T follicular helper cell (primary cell): ENCODE measurements around the gene UNC5C.

Source experiments
- DNase-seq: peaks from one replicate; pipeline ENCODE4 v3.0.0-alpha.2; 2020; ENCODE audit warnings: low read depth

The UNC5C gene

DNA sequence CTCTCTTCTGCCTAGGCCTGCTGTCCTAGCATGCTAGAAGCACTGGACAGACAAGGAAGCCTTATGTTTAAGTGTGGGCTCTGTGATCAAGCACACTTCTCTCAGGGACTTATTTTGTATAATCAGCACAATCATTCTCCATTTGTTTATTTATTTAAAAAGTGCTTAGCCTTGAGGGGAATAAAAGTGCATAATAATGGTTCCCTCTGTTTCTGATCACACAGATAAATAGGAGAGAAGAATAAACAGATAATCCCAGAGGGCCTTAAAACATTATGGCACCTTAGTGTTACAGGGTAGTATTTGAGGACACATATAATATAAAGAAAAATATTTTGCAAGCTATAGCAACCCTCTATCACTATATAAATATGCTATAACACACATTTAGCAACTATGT is 146.5 kb downstream of the UNC5C start:
- no peak for DNase-seq

DNA sequence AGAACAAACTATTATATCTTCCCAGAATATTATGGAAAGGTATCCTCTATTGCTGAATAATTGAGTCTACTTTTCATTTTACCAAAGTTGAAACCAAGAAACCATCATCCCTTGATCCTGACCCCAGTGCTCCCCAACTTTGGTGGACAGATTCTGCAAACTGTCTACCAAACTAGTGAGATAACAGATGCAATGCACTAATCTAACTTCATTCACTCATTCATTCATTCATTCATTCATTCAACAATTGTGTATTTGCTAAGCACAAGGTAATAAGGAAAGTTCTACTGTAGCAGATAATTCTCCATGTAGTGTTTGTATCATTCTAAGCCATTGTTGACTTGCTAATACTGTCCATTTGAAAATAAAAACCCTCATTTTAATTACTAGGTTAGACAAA is 150.6 kb downstream of the UNC5C start:
- no peak for DNase-seq

- DNase-seq = no peak
These were observed 153.9 kb downstream of the UNC5C start for GRCh38 chr4:95394752-95395306.

DNA sequence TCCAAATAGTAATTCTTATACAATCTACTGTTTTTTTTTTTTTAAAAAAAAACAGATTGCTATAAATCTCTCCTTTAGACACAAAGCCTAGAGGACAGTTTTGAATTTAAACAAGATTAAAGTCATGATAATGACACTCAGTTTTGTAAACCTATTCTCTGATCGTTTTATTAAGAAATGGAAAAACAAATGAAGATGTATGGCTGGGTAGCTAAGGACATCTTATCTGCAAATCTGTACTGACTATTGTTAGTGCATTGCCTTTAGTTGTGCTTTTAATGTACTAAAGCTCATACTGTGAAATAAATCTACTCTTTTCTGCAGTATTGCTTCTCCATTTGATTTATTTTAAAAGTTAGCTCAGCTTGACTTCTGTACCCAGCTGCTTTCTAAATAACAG is 155.0 kb downstream of the UNC5C start:
- DNase-seq = no peak

DNA sequence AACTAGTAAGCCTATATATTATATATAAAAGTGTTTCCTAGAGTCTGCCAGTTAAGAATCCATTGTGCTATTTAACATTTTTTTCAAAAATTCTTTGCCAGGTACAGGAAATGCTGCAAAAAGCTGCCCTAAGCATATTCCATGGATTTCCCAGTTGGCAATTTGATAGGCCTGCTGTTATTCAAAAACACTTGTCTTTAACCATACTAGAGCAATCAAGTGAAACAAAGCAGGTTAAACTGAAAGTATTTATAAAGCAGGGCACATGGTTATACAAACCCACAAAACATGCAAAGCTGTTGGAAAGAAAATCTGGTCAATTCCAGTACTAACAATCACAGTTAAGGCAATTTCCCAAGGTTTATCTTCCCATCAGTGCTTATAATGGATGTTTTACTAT is 159.9 kb downstream of the UNC5C start:
- no peak for DNase-seq

DNA sequence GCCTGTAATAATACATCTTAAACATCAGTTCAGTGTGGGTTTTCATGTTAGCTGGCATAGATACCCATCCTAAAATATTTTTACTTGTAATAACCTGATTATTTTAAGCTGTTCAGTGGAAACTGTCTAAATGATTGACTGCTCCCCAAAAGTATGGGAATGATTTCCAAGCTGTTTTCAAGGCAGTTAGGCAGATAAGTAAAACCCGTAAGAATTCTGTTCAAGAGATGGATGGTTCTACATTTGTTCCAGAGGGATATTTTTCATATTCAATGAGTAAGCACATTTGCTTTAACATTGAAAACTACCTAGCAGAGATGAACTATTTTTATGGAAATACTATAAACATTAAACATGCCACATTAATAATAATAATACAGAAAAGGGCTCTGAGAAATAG is 161.1 kb downstream of the UNC5C start:
- DNase-seq = no peak

DNA sequence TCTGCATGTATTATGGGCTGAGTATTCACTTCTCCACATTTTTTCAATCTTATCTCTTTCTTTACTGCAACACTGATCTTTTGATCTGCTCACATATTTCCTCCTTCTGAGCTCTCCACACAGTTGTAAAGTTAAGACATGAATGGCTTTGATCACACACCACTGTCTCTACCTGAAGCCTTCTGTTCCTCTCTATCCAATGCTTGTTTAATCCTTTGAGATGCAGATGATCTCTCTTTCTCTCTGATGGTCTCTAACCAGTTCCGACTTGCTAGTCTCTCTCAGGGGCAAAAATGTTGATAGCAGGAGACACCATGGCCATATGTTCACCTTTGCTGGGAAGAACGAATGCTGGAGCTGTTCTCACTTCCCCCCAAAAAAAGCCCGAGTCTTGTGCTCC is 162.4 kb downstream of the UNC5C start:
- DNase-seq = no peak

DNA sequence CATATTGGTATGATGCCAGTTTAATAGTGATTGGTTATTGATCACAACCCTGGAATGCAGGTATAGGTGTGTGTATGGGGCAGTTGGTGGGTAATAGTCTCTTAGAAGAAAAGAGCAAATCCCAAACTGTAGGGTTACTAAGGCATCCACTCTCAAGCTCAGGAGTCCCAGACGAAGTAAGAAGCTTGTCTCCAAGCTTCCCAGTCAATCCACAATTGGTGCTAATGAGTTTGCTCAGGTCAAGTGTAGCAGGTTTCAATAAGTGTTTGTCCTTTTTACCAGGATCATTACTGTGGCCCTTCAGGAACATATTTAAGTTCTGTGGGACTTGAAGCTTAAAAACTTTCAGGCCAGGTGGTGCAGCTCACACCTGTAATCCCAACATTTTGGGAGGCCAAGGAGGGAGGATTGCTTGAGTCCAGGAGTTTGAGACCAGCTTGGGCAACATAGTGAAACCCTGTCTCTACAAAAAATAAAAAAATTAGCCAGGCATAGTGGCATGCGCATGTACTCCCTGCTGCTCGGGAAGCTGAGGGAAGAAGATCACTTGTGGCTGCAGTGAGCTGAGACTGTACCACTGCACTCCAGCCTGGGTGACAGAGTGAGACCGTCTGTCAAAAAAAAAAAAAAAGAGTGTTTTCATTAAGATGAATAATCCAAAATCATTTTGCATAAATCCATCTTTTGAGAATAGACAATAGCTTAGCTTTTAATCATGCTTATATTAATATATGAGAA is 166.8 kb downstream of the UNC5C start:
- DNase-seq = no peak

DNA sequence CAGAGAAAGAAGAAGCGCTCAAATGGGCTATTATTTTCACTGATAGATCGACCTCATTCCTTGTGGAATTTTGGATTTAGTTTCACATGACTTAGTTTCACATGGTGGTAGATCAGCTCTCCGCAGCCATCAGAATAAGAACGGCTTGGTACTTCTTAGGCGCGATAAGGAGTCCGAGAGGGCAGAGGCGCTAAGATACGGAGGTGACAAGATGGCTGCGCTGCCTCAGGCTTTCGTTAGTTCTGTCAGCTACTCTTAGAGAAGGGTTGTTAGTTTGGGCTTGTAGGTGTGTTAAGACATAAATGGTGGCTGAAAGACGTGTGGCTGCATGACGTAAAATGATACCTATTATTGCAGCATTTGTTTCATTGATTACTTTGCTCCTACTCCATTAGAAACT is 169.1 kb downstream of the UNC5C start:
- no peak for DNase-seq

DNA sequence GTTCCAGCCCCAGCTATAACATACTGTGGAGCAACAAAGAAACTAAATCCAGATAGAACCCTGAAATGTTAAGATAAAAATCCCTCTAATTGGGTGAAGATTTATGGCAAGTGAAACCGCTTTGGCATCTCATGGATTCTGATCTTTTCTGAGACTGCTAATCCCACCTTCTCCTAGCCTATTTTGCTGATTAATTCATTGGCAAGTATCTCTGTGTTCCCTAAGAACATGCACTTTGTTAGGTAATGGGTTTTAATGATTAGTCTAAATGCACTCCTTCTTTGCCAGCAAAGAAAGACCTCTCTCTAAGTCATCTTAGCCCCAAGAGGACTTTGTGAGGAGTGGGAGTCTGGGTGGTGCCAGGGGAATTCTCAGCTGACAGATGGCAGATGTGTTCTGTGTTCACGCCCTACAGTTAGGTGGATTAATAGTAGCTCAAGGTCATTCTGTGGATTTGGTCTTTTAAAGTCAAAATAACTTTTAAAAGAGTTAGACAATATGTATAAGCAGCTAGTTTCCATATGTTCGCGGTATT is 171.3 kb downstream of the UNC5C start:
- no peak for DNase-seq

- no peak for DNase-seq
These were observed 177.1 kb downstream of the UNC5C start for GRCh38 chr4:95371476-95372224.

DNA sequence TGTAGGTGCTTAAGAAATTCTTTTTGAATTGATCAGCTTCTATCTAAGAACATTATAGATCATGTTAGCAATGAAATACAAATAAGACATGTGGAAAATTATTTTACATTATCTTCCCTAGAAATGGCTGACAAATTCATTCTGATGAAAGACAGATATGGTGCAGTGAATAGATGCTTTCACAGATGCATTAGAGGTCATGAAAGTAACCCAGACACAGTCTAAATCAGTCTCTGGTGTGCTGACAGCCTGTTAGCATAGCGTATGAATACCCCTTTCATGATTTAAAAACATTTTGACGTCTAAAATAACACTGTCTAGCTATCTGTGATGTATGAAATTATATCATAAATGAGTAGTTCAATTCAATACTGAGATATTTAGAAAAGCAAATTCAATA is 180.9 kb downstream of the UNC5C start:
- DNase-seq = no peak

GRCh38 chr4:95363966-95364365 is 184.8 kb downstream of the UNC5C start:
- DNase-seq = no peak

DNA sequence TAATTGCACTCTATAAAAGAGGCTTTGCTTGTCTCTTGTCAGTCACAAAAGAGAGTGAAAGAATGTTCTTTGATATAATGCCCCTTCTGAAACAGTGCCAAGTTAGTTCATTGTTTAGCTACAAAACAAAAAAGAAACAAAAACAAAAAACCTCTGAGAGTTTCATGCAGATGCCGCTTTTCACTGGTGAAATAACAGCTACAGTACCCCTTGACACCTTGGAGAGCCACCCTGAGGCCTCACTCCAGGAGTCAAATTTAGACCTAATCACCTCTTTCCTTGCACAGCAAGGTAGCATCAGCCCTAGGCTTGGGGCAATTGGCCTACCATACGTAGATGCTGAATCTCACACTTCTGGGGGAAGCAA is 185.2 kb downstream of the UNC5C start:
- no peak for DNase-seq

GRCh38 chr4:95362906-95363558 is 185.7 kb downstream of the UNC5C start:
- DNase-seq = no peak

- no peak for DNase-seq
These were observed 186.7 kb downstream of the UNC5C start for GRCh38 chr4:95362066-95362465.

DNA sequence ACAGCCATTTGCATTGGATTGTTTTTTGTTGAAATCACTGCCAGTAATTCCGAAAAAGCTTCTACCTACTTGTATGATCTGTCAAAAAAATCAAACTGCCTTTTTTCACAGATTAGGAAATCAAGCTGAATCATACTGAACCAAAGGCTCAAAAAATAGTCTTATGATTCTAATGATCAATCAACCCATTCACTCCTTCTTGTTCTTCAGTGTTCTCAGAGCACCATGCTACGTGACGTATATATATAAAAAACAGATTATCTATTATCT is 187.1 kb downstream of the UNC5C start:
- DNase-seq = no peak

GRCh38 chr4:95360906-95361695 is 187.7 kb downstream of the UNC5C start:
- no peak for DNase-seq

DNA sequence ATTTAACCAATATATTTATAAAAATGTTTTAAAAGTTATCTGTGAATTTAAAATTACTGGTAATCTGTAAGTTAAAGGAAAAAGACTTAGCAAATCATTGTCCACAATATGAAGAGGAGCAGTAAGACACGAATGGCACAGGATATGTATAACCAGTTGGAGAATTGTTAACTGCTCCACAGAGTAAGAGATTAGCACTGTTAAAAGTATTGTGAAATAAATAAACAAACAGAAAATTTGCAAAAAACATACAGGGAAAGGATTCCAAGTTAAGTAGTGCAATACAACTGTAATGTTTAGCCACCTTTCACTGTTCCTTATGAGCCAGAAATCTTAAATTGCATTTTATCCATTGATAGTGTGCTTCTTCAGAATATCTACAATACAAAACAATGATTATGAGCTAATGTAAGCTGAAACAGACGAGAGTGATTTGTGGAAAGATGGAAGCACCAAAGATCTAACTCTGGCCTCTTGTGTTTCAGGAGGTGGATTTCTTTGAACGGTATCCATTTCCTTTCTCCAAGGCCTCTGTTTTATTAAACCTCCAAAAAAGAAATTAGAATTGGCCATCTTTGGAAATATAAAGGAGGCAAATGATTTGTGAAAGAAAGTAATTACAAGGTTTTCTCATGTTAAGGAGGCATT is 188.4 kb downstream of the UNC5C start:
- no peak for DNase-seq

DNA sequence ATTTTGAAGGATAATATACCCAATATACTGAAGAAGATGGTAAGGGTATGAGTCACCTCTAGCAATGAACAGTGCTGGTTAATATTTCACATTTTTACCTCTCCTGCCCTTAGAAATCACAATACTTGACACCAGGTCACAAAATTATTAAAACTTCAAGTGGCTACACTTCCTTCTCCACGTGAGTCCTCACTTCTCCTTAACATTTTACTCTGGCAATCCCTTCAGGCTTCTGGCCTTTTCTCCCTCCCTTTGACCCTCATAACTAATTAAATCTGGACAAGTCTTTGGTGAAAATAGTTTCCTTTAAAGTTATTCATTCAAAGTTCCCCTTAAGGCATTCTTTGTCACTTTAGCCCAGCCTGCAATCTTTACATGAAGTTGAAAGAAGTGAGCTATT is 190.4 kb downstream of the UNC5C start:
- no peak for DNase-seq

- DNase-seq = no peak
These were observed 193.8 kb downstream of the UNC5C start for GRCh38 chr4:95355021-95355420.

- DNase-seq = no peak
These were observed 200.4 kb downstream of the UNC5C start for GRCh38 chr4:95348418-95348817.
